Endothelial cell of umbilical vein (primary cell): ENCODE data around the gene CAMKMT. TPM values are rescaled to one million over a fixed set of nuclear protein-coding genes. Genes with fewer than 3 reads are reported as not detected.

Source experiments
- BruUV-seq: library from RNA; stranded (reverse); fragments of 400-500 nt; replicated peaks from 2 replicates; lab custom pipeline; 2021; lab: Mats Ljungman, UMichigan
- CTCF ChIA-PET: fragments of 300-600, 350-600 bp; sonication (Branson Sonifier 250); formaldehyde crosslinking; loops from one replicate; lab custom pipeline; 2021; ENCODE audit warnings: antibody characterized with exemption, inconsistent platforms; lab: Charles Lee
- POLR2A ChIA-PET: fragments of 300-600, 350-600 bp; sonication (Branson Sonifier 250); formaldehyde crosslinking; loops from one replicate; lab custom pipeline; 2021; ENCODE audit warnings: antibody characterized with exemption, inconsistent platforms; lab: Charles Lee
- DNase-seq: peaks from one replicate; pipeline ENCODE4 v3.0.0-alpha.2; 2011; ENCODE audit warnings: low read depth, low spot score
- FAIRE-seq: peaks from 2 replicates; lab custom pipeline; 2011; peaks lifted over from hg19 to GRCh38; lab: Jason Lieb, UNC
- H2AFZ ChIP-seq: 2 replicates; pipeline ENCODE4 v1.6.0; 2012; ENCODE audit warnings: low read depth, low read length, control low read depth, inconsistent platforms
- H3K27ac ChIP-seq: 2 replicates; pipeline ENCODE4 v1.5.1; 2011; ENCODE audit warnings: low read depth, mild to moderate bottlenecking, control low read depth, low read length, moderate library complexity; ENCODE audit not compliant: insufficient read depth
- H3K27me3 ChIP-seq, 2 experiments: 2 replicates each; pipeline versions ENCODE4 v1.6.0 to v1.6.1; 2011; ENCODE audit warnings: low read length in 2 of 2, mixed read lengths in 1 of 2; ENCODE audit not compliant: control insufficient read depth in 2 of 2, insufficient read depth in 2 of 2
- H3K36me3 ChIP-seq, 2 experiments: 2 replicates in 1 of 2; 3 replicates in 1 of 2; pipeline ENCODE4 v1.5.1; 2011; ENCODE audit warnings: low read length in 2 of 2, mild to moderate bottlenecking in 1 of 2, moderate library complexity in 1 of 2; ENCODE audit not compliant: control insufficient read depth in 2 of 2, insufficient read depth in 2 of 2; ENCODE audit errors: extremely low read depth in 1 of 2
- H3K4me1 ChIP-seq: 3 replicates; pipeline ENCODE4 v1.5.1; 2011; ENCODE audit warnings: mild to moderate bottlenecking, low read length; ENCODE audit not compliant: control insufficient read depth, insufficient read depth; ENCODE audit errors: extremely low read depth
- H3K4me2 ChIP-seq: 2 replicates; pipeline ENCODE4 v1.6.1; 2011; ENCODE audit warnings: low read length, control low read depth, mixed read lengths; ENCODE audit not compliant: insufficient read depth
- H3K4me3 ChIP-seq, 3 experiments: fragments of 200-600 bp in 1 of 3; sonication (generic), shearing (Covaris generic) in 1 of 3; replicated peaks in 1 of 3; 2 replicates each; pipeline ENCODE4 v1.5.1; 2011 to 2016; ENCODE audit warnings: control low read depth in 3 of 3, low read length in 3 of 3, mild to moderate bottlenecking in 2 of 3, inconsistent platforms in 1 of 3, low read depth in 1 of 3, moderate library complexity in 1 of 3; ENCODE audit not compliant: insufficient read depth in 1 of 3
- H3K79me2 ChIP-seq: 2 replicates; pipeline ENCODE4 v1.6.0; 2012; ENCODE audit warnings: low read length, inconsistent platforms; ENCODE audit not compliant: control insufficient read depth, insufficient read depth
- H3K9ac ChIP-seq: replicated peaks from 2 replicates; pipeline ENCODE3; 2011; ENCODE audit warnings: low read length, control low read depth; ENCODE audit not compliant: insufficient read depth; ENCODE audit errors: extremely low read depth
- H3K9me1 ChIP-seq: replicated peaks from 3 replicates; pipeline ENCODE4 v1.6.0; 2011; ENCODE audit warnings: mild to moderate bottlenecking, low read length; ENCODE audit not compliant: control insufficient read depth, insufficient read depth; ENCODE audit errors: extremely low read depth
- H3K9me3 ChIP-seq: replicated peaks from 2 replicates; pipeline ENCODE4 v1.5.1; 2012; ENCODE audit warnings: low read length, inconsistent platforms; ENCODE audit not compliant: control insufficient read depth, insufficient read depth
- H4K20me1 ChIP-seq: replicated peaks from 2 replicates; pipeline ENCODE3; 2011; ENCODE audit warnings: mild to moderate bottlenecking, low read length; ENCODE audit not compliant: control insufficient read depth, insufficient read depth; ENCODE audit errors: extremely low read depth
- EZH2 ChIP-seq: IDR thresholded peaks from 2 replicates; pipeline ENCODE4 v1.6.1; 2012; ENCODE audit warnings: borderline replicate concordance, low read depth, mild to moderate bottlenecking, moderate library complexity, low read length, inconsistent platforms; ENCODE audit not compliant: severe bottlenecking
- FOS ChIP-seq: IDR thresholded peaks from 2 replicates; pipeline ENCODE4 v1.6.1; 2011; ENCODE audit warnings: mild to moderate bottlenecking, low read length, moderate library complexity, borderline replicate concordance; ENCODE audit not compliant: insufficient read depth
- GATA2 ChIP-seq: IDR thresholded peaks from 2 replicates; pipeline ENCODE4 v1.7.0; 2011; ENCODE audit warnings: low read depth, mild to moderate bottlenecking, moderate library complexity, mixed read lengths, low read length; ENCODE audit not compliant: insufficient read length, insufficient read depth
- JUN ChIP-seq: IDR thresholded peaks from 2 replicates; pipeline ENCODE4 v1.6.1; 2011; ENCODE audit warnings: borderline replicate concordance, low read depth; ENCODE audit not compliant: insufficient read length, insufficient read depth
- MYC ChIP-seq: IDR thresholded peaks from one replicate; pipeline ENCODE4 v1.6.1; 2011; ENCODE audit warnings: mild to moderate bottlenecking, low read depth, low read length
- POLR2A ChIP-seq: IDR thresholded peaks from 2 replicates; pipeline ENCODE4 v1.6.1; 2012; ENCODE audit warnings: low read depth, mild to moderate bottlenecking, control low read depth, low read length
- POLR2AphosphoS5 ChIP-seq: IDR thresholded peaks from 2 replicates; pipeline ENCODE4 v1.6.1; 2012; ENCODE audit warnings: low read depth, mild to moderate bottlenecking, control low read depth, low read length, moderate library complexity; ENCODE audit not compliant: insufficient read depth
- dilution Hi-C: fragments of 300-500 bp; cut with MboI; formaldehyde crosslinking; loops from one replicate; pipeline ENCODE4 v1.15.0; 2019; ENCODE audit warnings: low sequenced_read_pairs; ENCODE audit not compliant: extremely low pct_ligation_motif_present
- intact Hi-C: fragments of 100-400 bp; cut with micrococcal nuclease; formaldehyde crosslinking; loops from one replicate; pipeline ENCODE4 v1.10.0; 2022
- polyA plus RNA-seq, 4 experiments: library from polyadenylated mRNA; depleted of rRNA in 3 of 4; stranded (reverse) in 3 of 4; unstranded in 1 of 4; fragments of >200 nt; gene quantifications; 2 replicates each; pipeline versions ENCODE4 v1.2.1 to v1.2.3, GENCODE V29; 2011 to 2012; ENCODE audit warnings: missing spikeins in 1 of 4
- total RNA-seq: library from RNA; stranded (reverse); gene quantifications from 2 replicates; pipeline ENCODE4 v1.2.3, GENCODE V29; 2021
- TF ChIP-seq, protein P1 (sequence below), 2 donors: IDR thresholded peaks; 1 replicate in 1 of 2; 2 replicates in 1 of 2; pipeline ENCODE4 v1.5.1; 2011; ENCODE audit warnings: low read length in 2 of 2, mild to moderate bottlenecking in 2 of 2, moderate library complexity in 2 of 2, control low read depth in 1 of 2, inconsistent platforms in 1 of 2, low read depth in 1 of 2; ENCODE audit not compliant: insufficient read depth in 1 of 2; ENCODE audit errors: extremely low read depth in 1 of 2
- TF ChIP-seq, protein P2 (sequence below): IDR thresholded peaks from 2 replicates; pipeline ENCODE4 v1.6.1; 2011; ENCODE audit not compliant: insufficient read depth, insufficient read length

Gene CAMKMT
- total and polyA plus RNA-seq, 2 donors (not counting 3 experiments of a cell fraction or from before 2014, with no cell fraction given): 4.1 to 10.7 TPM

DNA sequence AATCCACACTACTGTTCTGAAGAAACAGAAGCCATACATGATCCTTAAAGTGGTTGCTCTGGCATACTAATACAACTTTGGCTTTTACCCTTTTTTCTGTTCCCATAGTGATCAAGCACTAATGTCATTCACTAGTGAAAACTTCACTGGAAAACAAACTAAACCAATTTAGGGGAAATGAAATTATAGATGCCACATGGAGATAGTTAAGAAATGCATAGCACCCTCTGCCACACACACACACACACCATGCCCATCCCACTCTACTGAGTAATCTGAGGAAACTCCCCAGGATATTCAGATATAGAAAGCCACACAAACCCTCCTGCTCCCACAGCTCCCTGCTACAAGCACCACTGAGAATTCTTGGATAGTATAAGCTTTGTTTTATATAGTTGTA is 47.4 kb upstream of the CAMKMT start:
- H3K9me1 ChIP-seq: no peaks in the 10 kb centered on the region
- FAIRE-seq (no peak), DNase-seq (no peak)
- no peak overlapping the region for H3K4me2 ChIP-seq
- H3K36me3 ChIP-seq: no peaks in the 10 kb centered on the region
- TF ChIP-seq FOS (no peak), POLR2AphosphoS5 (no peak), EZH2 (no peak), POLR2A (no peak), JUN (no peak), MYC (no peak), GATA2 (no peak)
- TF ChIP-seq, protein P1, sequence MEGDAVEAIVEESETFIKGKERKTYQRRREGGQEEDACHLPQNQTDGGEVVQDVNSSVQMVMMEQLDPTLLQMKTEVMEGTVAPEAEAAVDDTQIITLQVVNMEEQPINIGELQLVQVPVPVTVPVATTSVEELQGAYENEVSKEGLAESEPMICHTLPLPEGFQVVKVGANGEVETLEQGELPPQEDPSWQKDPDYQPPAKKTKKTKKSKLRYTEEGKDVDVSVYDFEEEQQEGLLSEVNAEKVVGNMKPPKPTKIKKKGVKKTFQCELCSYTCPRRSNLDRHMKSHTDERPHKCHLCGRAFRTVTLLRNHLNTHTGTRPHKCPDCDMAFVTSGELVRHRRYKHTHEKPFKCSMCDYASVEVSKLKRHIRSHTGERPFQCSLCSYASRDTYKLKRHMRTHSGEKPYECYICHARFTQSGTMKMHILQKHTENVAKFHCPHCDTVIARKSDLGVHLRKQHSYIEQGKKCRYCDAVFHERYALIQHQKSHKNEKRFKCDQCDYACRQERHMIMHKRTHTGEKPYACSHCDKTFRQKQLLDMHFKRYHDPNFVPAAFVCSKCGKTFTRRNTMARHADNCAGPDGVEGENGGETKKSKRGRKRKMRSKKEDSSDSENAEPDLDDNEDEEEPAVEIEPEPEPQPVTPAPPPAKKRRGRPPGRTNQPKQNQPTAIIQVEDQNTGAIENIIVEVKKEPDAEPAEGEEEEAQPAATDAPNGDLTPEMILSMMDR (IDR thresholded peaks at IDR 0.05; ENCODE audit: extremely low read depth in 1 of 2, insufficient read depth in 1 of 2, low read depth in 1 of 2, low read length in 2 of 2): no peak
- TF ChIP-seq, protein P2, sequence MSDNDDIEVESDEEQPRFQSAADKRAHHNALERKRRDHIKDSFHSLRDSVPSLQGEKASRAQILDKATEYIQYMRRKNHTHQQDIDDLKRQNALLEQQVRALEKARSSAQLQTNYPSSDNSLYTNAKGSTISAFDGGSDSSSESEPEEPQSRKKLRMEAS: no peak
- intact Hi-C loops (no loop called here), dilution Hi-C loops (no loop called here)
- no peaks in the 10 kb centered on the region for H4K20me1 ChIP-seq
- BruUV-seq: no TSS peak
- no peak overlapping the region for H3K4me3 ChIP-seq
- no peaks in the 10 kb centered on the region for H3K4me1 ChIP-seq
- H3K9ac ChIP-seq: no peak overlapping the region
- H2AFZ ChIP-seq: no peak overlapping the region
- no peaks in the 10 kb centered on the region for H3K27me3 ChIP-seq
- H3K9me3 ChIP-seq: no peaks in the 10 kb centered on the region
- H3K27ac ChIP-seq: no peak overlapping the region
- no peaks in the 10 kb centered on the region for H3K79me2 ChIP-seq
- ChIA-PET POLR2A (no interaction called here), CTCF (interaction anchor here (1.5 kb wide), 1 partner anchor 15 kb away, joined by 3 read pairs; no protein-coding TSS in a partner anchor)
